Mesodermal cell (in vitro differentiated cells): ENCODE results near the gene MMP14.
"Not testable (repeated sequence)": the region's sequence is repeated elsewhere in the genome, so short reads cannot be mapped to it uniquely, and the experiment has no call there.

Source experiments
- H3K27ac ChIP-seq: 2 replicates; pipeline ENCODE4 v1.7.0; 2013; ENCODE audit warnings: mild to moderate bottlenecking, low read depth, low read length, moderate library complexity; ENCODE audit not compliant: severe bottlenecking
- H3K36me3 ChIP-seq: 2 replicates; pipeline ENCODE4 v1.7.1; 2013; ENCODE audit warnings: mild to moderate bottlenecking, low read length, moderate library complexity; ENCODE audit not compliant: control insufficient read depth, insufficient read depth
- H3K4me1 ChIP-seq: one replicate; pipeline ENCODE4 v1.7.1; 2013; ENCODE audit warnings: mild to moderate bottlenecking, low read length; ENCODE audit not compliant: insufficient read depth, control insufficient read depth, poor library complexity, severe bottlenecking
- H3K4me3 ChIP-seq: 2 replicates; pipeline ENCODE4 v1.7.0; 2013; ENCODE audit warnings: low read length, control low read depth, mild to moderate bottlenecking; ENCODE audit not compliant: insufficient read depth, poor library complexity, severe bottlenecking; ENCODE audit errors: extremely low read depth
- H3K9me3 ChIP-seq: 2 replicates; pipeline ENCODE4 v1.7.1; 2013; ENCODE audit warnings: mild to moderate bottlenecking, low read length, moderate library complexity; ENCODE audit not compliant: control insufficient read depth
- WGBS, 2 experiments: methylation state at CpG; one replicate each; pipeline ENCODE4 v1.1.5; 2013; ENCODE audit warnings: missing lambda C conversion rate in 2 of 2; ENCODE audit not compliant: insufficient coverage in 2 of 2; 5-methylcytosine and 5-hydroxymethylcytosine counted together

MMP14 gene

GRCh38 chr14:22800346-22800745 is 36.0 kb upstream of the MMP14 start:
- H3K4me1 ChIP-seq, result peaks cover 14% of the 10 kb centered on the region
- H3K36me3 ChIP-seq, result no peaks in the 10 kb centered on the region
- WGBS, 2 experiments, result 95 to 96% methylated on average over 8 to 10 of the region's 10 CpGs
- no peak overlapping the region for H3K27ac ChIP-seq
- H3K9me3 ChIP-seq, result no peaks in the 10 kb centered on the region
- H3K4me3 ChIP-seq, result no peak overlapping the region

DNA sequence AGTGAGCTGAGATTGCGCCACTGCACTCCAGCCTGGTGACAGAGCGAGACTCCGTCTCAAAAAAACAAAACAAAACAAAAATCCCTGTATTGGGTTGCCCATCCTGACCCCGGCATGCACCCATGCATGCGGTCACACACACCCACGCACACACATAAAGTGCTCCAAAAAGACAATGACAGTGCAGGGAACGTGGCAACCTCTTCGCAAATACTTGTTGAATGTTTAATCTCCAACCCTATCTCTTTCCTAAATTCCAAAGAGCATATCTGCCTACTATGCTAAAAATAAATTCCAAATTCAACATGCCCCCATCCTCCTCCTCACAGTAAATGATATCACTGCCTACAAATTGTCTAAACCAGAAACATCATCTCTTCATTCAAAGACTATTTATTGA is 34.7 kb upstream of the MMP14 start:
- Histone ChIP-seq H3K27ac (no peak overlapping the region), H3K9me3 (no peaks in the 10 kb centered on the region), H3K4me3 (no peak overlapping the region), H3K4me1 (peaks cover 8% of the 10 kb centered on the region), H3K36me3 (no peaks in the 10 kb centered on the region)
- 75 to 84% methylated on average over 5 to 8 of the region's 8 CpGs for WGBS, 2 experiments

GRCh38 chr14:22802860-22803686 is 33.3 kb upstream of the MMP14 start:
- peaks cover 5% of the 10 kb centered on the region for H3K4me1 ChIP-seq
- no peak overlapping the region for H3K4me3 ChIP-seq
- no peak overlapping the region for H3K27ac ChIP-seq
- no peaks in the 10 kb centered on the region for H3K36me3 ChIP-seq
- 86 to 89% methylated on average over 11 of the region's 12 CpGs for WGBS, 2 experiments
- no peaks in the 10 kb centered on the region for H3K9me3 ChIP-seq

DNA sequence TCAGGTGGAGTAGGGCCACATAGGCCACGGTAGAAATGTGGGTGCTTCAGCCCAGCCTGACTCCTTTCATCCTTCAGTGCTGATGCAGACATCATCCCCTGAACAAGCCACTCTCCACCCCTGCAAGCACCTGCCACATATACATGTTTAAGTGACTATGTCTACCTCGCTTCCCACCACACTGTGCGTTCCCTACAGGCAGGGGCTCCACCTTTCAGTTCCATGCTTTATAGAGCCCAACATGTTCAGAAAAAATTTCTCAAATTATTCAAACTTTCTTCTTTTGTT is 32.8 kb upstream of the MMP14 start:
- Histone ChIP-seq H3K4me1 (peaks cover 5% of the 10 kb centered on the region), H3K36me3 (no peaks in the 10 kb centered on the region), H3K4me3 (no peak overlapping the region), H3K9me3 (no peaks in the 10 kb centered on the region), H3K27ac (no peak overlapping the region)
- 86 to 91% methylated on average over 3 of the region's 3 CpGs for WGBS, 2 experiments

- H3K27ac ChIP-seq, H3K9me3 ChIP-seq, H3K36me3 ChIP-seq, H3K4me1 ChIP-seq, H3K4me3 ChIP-seq: not testable (repeated sequence)
- WGBS, 2 experiments, result 86 to 92% methylated on average over 3 of the region's 4 CpGs
These were observed 31.1 kb upstream of the MMP14 start for GRCh38 chr14:22805235-22805634.

GRCh38 chr14:22807432-22808087 is 28.8 kb upstream of the MMP14 start:
- H3K4me3 ChIP-seq, result no peak overlapping the region
- no peak overlapping the region for H3K27ac ChIP-seq
- H3K9me3 ChIP-seq, result no peaks in the 10 kb centered on the region
- peaks cover 3% of the 10 kb centered on the region for H3K36me3 ChIP-seq
- peaks cover 5% of the 10 kb centered on the region for H3K4me1 ChIP-seq
- WGBS, 2 experiments, result 87% methylated on average over 10 to 11 of the region's 13 CpGs

DNA sequence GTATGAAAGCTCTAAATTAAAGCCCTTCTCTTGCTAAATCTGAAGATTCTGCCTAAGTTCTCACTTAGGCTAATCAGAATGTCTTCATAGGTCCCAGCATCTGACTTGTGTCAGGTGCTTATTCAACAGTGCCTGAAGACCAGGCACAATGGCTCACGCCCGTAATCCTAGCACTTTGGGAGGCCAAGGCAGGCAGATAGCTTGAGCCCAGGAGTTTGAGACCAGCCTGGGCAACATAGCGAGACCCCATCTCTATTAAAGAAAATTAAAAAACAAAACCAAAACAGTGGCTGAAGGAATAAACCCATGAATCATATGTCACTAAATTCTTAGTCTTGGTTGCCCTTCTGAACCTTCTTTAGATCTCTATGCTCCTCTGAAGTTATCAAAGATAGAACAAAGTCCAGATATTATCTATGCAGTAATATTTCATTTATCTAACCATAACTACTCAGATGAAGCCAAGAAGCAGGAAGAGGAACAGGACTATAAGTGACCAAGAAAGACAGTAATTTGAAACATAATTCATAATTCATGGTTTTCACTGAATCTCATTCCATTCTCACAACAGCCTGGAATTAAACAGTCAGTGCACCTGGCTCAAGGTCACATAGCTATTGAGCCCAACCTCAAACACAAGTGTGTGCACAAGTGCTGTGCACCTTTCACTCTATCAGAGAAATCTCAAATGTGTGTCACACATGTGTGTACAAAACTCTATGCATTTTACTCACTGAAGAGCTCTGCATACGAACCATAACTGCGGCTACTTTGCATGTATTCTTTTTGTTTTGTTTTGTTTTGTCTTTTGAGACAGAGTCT is 27.8 kb upstream of the MMP14 start:
- Histone ChIP-seq H3K4me3 (no peak overlapping the region), H3K4me1 (peaks cover 5% of the 10 kb centered on the region), H3K9me3 (no peaks in the 10 kb centered on the region), H3K27ac (no peak overlapping the region), H3K36me3 (peaks cover 3% of the 10 kb centered on the region)
- WGBS, 2 experiments, result 67 to 68% methylated on average over 3 to 4 of the region's 5 CpGs

- Histone ChIP-seq H3K4me3 (no peak overlapping the region), H3K27ac (no peak overlapping the region), H3K4me1 (peaks cover 25% of the 10 kb centered on the region), H3K36me3 (peaks cover 3% of the 10 kb centered on the region), H3K9me3 (no peaks in the 10 kb centered on the region)
- WGBS, 2 experiments, result 83 to 100% methylated on average over 1 of the region's 2 CpGs
These were observed 24.7 kb upstream of the MMP14 start for GRCh38 chr14:22811722-22812121.

GRCh38 chr14:22812744-22813143 is 23.6 kb upstream of the MMP14 start:
- Histone ChIP-seq H3K9me3 (no peaks in the 10 kb centered on the region), H3K27ac (no peak overlapping the region), H3K36me3 (peaks cover 3% of the 10 kb centered on the region), H3K4me1 (peaks cover 24% of the 10 kb centered on the region), H3K4me3 (no peak overlapping the region)
- WGBS, 2 experiments, result 85 to 92% methylated on average over 1 to 4 of the region's 4 CpGs

DNA sequence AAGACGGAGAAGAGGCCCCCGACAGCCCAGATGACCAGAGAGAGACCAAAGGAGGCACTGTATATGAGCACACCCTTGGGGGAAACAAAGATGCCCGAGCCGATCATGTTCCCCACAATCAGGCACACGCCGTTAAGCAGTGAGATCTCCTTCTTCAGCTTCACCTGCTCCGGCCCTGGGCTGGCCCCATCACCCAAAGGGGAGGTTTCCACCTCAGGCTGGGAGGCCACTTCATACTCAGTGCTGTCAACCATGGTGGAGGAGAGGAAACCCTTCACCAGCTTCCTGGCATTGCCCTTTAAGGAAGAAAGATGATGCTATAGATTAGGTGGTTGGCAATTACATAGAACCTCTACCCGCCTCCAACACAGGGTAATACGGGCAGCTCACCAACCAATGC is 23.2 kb upstream of the MMP14 start:
- Histone ChIP-seq H3K9me3 (no peaks in the 10 kb centered on the region), H3K4me3 (no peak overlapping the region), H3K27ac (no peak overlapping the region), H3K36me3 (peaks cover 3% of the 10 kb centered on the region), H3K4me1 (peaks cover 26% of the 10 kb centered on the region)
- WGBS, 2 experiments, result 59 to 70% methylated on average over 6 to 7 of the region's 9 CpGs
